CD4-positive, alpha-beta T cell treated with Interleukin-15 for 4 hours (primary cell): ENCODE data around the gene SYAP1.
"Not testable (repeated sequence)": the region's sequence is repeated elsewhere in the genome, so short reads cannot be mapped to it uniquely, and the experiment has no call there.

Experiments
- DNase-seq: peaks from one replicate; pipeline ENCODE4 v3.0.0-alpha.2; 2020; ENCODE audit warnings: low spot score

SYAP1 gene

GRCh38 chrX:16779815-16780214, 60.4 kb downstream of the SYAP1 start:
- DNase-seq = not testable (repeated sequence)

GRCh38 chrX:16783452-16783851, 64.0 kb downstream of the SYAP1 start:
- DNase-seq = no peak

- not testable (repeated sequence) for DNase-seq
These were observed 65.0 kb downstream of the SYAP1 start for GRCh38 chrX:16784440-16784839.

GRCh38 chrX:16785247-16786138, 66.1 kb downstream of the SYAP1 start:
- no peak for DNase-seq

GRCh38 chrX:16786139-16786790, 66.9 kb downstream of the SYAP1 start, which contains the start of gene TXLNG:
Gene TXLNG, plus strand, starts transcription at chrX:16786466. Its CDS starts 22 bp downstream, at chrX:16786488.
- peak; percentile 95 for DNase-seq

GRCh38 chrX:16786791-16787735, 67.7 kb downstream of the SYAP1 start:
- peak; percentile 12 for DNase-seq

- no peak for DNase-seq
These were observed 69.1 kb downstream of the SYAP1 start for GRCh38 chrX:16788477-16788876.

- no peak for DNase-seq
These were observed 76.9 kb downstream of the SYAP1 start for GRCh38 chrX:16796298-16796697.

- no peak for DNase-seq
These were observed 77.9 kb downstream of the SYAP1 start for GRCh38 chrX:16797358-16797757.

- no peak for DNase-seq
These were observed 78.4 kb downstream of the SYAP1 start for GRCh38 chrX:16797841-16798240.

- no peak for DNase-seq
These were observed 85.6 kb downstream of the SYAP1 start for GRCh38 chrX:16804923-16805464.

- no peak for DNase-seq
These were observed 88.1 kb downstream of the SYAP1 start for GRCh38 chrX:16807548-16807947.

- DNase-seq = no peak
These were observed 88.6 kb downstream of the SYAP1 start for GRCh38 chrX:16807976-16808542.

- no peak for DNase-seq
These were observed 95.2 kb downstream of the SYAP1 start for GRCh38 chrX:16814597-16814996.
